A549 (cell line): ENCODE data around the gene HAO2. TPM values are rescaled to one million over a fixed set of nuclear protein-coding genes. Genes with fewer than 3 reads are reported as not detected.

Source experiments
- ATAC-seq, 2 experiments: fragments of 200-7000 bp in 1 of 2; fragments of >200 bp in 1 of 2; cut with Nextera tagmentation in 1 of 2; cut with Tn5 transposase in 1 of 2; 3 replicates each; pipeline versions ENCODE4 v1.8.0 to v1.9.1; 2018 to 2020; ENCODE audit warnings: mild to moderate bottlenecking in 1 of 2, moderate library complexity in 1 of 2
- CTCF ChIA-PET: fragments of 300-600 bp; sonication (Branson Sonifier 250); formaldehyde crosslinking; extraction: SDS; loops from one replicate; lab custom pipeline; 2021; ENCODE audit warnings: antibody characterized with exemption, inconsistent platforms; lab: Yijun Ruan, JAX
- POLR2A ChIA-PET: fragments of 350-600 bp; formaldehyde crosslinking; extraction: SDS; loops from one replicate; lab custom pipeline; 2021; ENCODE audit warnings: antibody characterized with exemption, inconsistent platforms; lab: Yijun Ruan, JAX
- DNase-seq, 2 experiments: peaks; one replicate each; pipeline versions ENCODE4 v3.0.0 to v3.0.0-alpha.2; 2011 to 2016; ENCODE audit warnings: low read depth in 1 of 2, low spot score in 1 of 2
- FAIRE-seq: peaks from 2 replicates; lab custom pipeline; 2011; peaks lifted over from hg19 to GRCh38; lab: Jason Lieb, UNC
- H3K27ac ChIP-seq, 2 experiments: fragments of >200 bp; sonication (Bioruptor Twin); formaldehyde crosslinking; 3 replicates each; pipeline ENCODE4 v1.5.1; 2016 to 2017
- H3K4me1 ChIP-seq: fragments of >200 bp; sonication (Bioruptor Twin); formaldehyde crosslinking; 3 replicates; pipeline ENCODE4 v1.6.1; 2016
- H3K4me2 ChIP-seq: fragments of >200 bp; sonication (Bioruptor Twin); formaldehyde crosslinking; 3 replicates; pipeline ENCODE4 v1.6.1; 2016
- H3K4me3 ChIP-seq: fragments of >200 bp; sonication (Bioruptor Twin); formaldehyde crosslinking; 3 replicates; pipeline ENCODE4 v1.5.1; 2016
- H3K9me3 ChIP-seq: fragments of >200 bp; sonication (Bioruptor Twin); formaldehyde crosslinking; 3 replicates; pipeline ENCODE4 v1.6.1; 2016
- ATOH8 ChIP-seq: fragments of 250-450 bp; sonication (Bioruptor Pico); IDR thresholded peaks from 2 replicates; pipeline ENCODE4 v1.5.0; 2020; ENCODE audit warnings: low read depth, mild to moderate bottlenecking, moderate library complexity
- BCL3 ChIP-seq: fragments of >200 bp; sonication (Bioruptor Twin); formaldehyde crosslinking; IDR thresholded peaks from 3 replicates; pipeline ENCODE4 v1.6.1; 2016
- BHLHE40 ChIP-seq: IDR thresholded peaks from 2 replicates; pipeline ENCODE4 v1.6.1; 2012; ENCODE audit warnings: low read depth, low read length, inconsistent platforms
- CTCF ChIP-seq: fragments of >200 bp; sonication (Bioruptor Twin); formaldehyde crosslinking; IDR thresholded peaks from 3 replicates; pipeline ENCODE4 v1.5.1; 2016
- EHF ChIP-seq: fragments of 250-450 bp; sonication (Bioruptor Pico); IDR thresholded peaks from 2 replicates; pipeline ENCODE4 v1.5.0; 2020; ENCODE audit warnings: mild to moderate bottlenecking
- EHMT2 ChIP-seq: fragments of 200-600 bp; sonication (generic); IDR thresholded peaks from 2 replicates; pipeline ENCODE4 v1.6.1; 2016; ENCODE audit warnings: antibody characterized with exemption, low read depth, mild to moderate bottlenecking, moderate library complexity
- ELK1 ChIP-seq: fragments of 150-350 bp; IDR thresholded peaks from 2 replicates; pipeline ENCODE4 v1.6.1; 2014; ENCODE audit warnings: low read depth, mild to moderate bottlenecking, low read length
- EP300 ChIP-seq, 2 experiments: fragments of >200 bp; sonication (Bioruptor Twin); formaldehyde crosslinking; IDR thresholded peaks; 2 replicates in 1 of 2; 3 replicates in 1 of 2; pipeline ENCODE4 v1.6.1; 2016 to 2017
- ESRRA ChIP-seq: fragments of 150-350 bp; IDR thresholded peaks from 2 replicates; pipeline ENCODE4 v1.6.1; 2014; ENCODE audit warnings: mild to moderate bottlenecking, low read length, borderline replicate concordance
- FOSB ChIP-seq: fragments of 250-450 bp; sonication (Bioruptor Pico); IDR thresholded peaks from 2 replicates; pipeline ENCODE4 v1.5.0; 2020; ENCODE audit warnings: mild to moderate bottlenecking, moderate library complexity
- FOSL2 ChIP-seq, 2 experiments: fragments of 450-650 bp in 1 of 2; fragments of >200 bp in 1 of 2; sonication (Bioruptor Twin) in 1 of 2; formaldehyde crosslinking; IDR thresholded peaks; 2 replicates each; pipeline versions ENCODE4 v1.5.0 to v1.6.1; 2016 to 2020; ENCODE audit warnings: mild to moderate bottlenecking in 1 of 2, moderate library complexity in 1 of 2
- GATA3 ChIP-seq: IDR thresholded peaks from 2 replicates; pipeline ENCODE4 v1.6.1; 2012; ENCODE audit warnings: borderline replicate concordance
- HDAC2 ChIP-seq: fragments of 200-600 bp; sonication (generic); IDR thresholded peaks from 2 replicates; pipeline ENCODE4 v1.6.1; 2016
- HOXA7 ChIP-seq: fragments of 250-450 bp; sonication (Bioruptor Pico); IDR thresholded peaks from 2 replicates; pipeline ENCODE4 v1.5.0; 2020; ENCODE audit warnings: mild to moderate bottlenecking, moderate library complexity
- JUN ChIP-seq, 2 experiments: fragments of >200 bp; sonication (Bioruptor Twin); formaldehyde crosslinking; IDR thresholded peaks; 2 replicates in 1 of 2; 3 replicates in 1 of 2; pipeline ENCODE4 v1.6.1; 2016 to 2017
- JUNB ChIP-seq: fragments of >200 bp; sonication (Bioruptor Twin); formaldehyde crosslinking; IDR thresholded peaks from 2 replicates; pipeline ENCODE4 v1.6.1; 2016
- MAZ ChIP-seq: fragments of 150-350 bp; IDR thresholded peaks from 2 replicates; pipeline ENCODE4 v1.6.1; 2014; ENCODE audit warnings: antibody characterized with exemption, low read depth, low read length, borderline replicate concordance
- NPAS2 ChIP-seq: fragments of 250-450 bp; sonication (Bioruptor Pico); IDR thresholded peaks from 2 replicates; pipeline ENCODE4 v1.8.0; 2022; ENCODE audit warnings: mild to moderate bottlenecking, moderate library complexity, borderline replicate concordance
- POLR2A ChIP-seq: IDR thresholded peaks from 2 replicates; pipeline ENCODE4 v1.6.1; 2012; ENCODE audit warnings: mild to moderate bottlenecking, low read length
- RAD21 ChIP-seq, 2 experiments: fragments of >200 bp in 1 of 2; sonication (Bioruptor Twin) in 1 of 2; formaldehyde crosslinking in 1 of 2; IDR thresholded peaks in 1 of 2; conservative IDR thresholded peaks in 1 of 2; 2 replicates in 1 of 2; 3 replicates in 1 of 2; pipeline ENCODE4 v1.6.1; 2012 to 2018; ENCODE audit warnings: inconsistent platforms in 1 of 2
- REST ChIP-seq: fragments of 200-600 bp; sonication (generic); IDR thresholded peaks from 2 replicates; pipeline ENCODE4 v1.6.1; 2016; ENCODE audit warnings: antibody characterized with exemption, mild to moderate bottlenecking, moderate library complexity
- RNF2 ChIP-seq: fragments of 200-600 bp; sonication (generic); IDR thresholded peaks from 2 replicates; pipeline ENCODE4 v1.6.1; 2016; ENCODE audit warnings: low read depth, mild to moderate bottlenecking, antibody characterized with exemption, moderate library complexity, borderline replicate concordance
- TFCP2L1 ChIP-seq: fragments of 250-450 bp; sonication (Bioruptor Pico); IDR thresholded peaks from 2 replicates; pipeline ENCODE4 v1.5.0; 2021; ENCODE audit warnings: mild to moderate bottlenecking
- TP53 ChIP-seq: fragments of 250-450 bp; sonication (Bioruptor Pico); IDR thresholded peaks from 2 replicates; pipeline ENCODE4 v1.5.0; 2021; ENCODE audit warnings: mild to moderate bottlenecking, moderate library complexity
- ZSCAN20 ChIP-seq: fragments of 250-450 bp; sonication (Bioruptor Pico); IDR thresholded peaks from 2 replicates; pipeline ENCODE4 v1.8.0; 2022; ENCODE audit warnings: mild to moderate bottlenecking, moderate library complexity
- WGBS: methylation state at CpG from one replicate; pipeline ENCODE4 v1.1.6; 2017; ENCODE audit errors: missing lambda C conversion rate; 5-methylcytosine and 5-hydroxymethylcytosine counted together
- polyA plus RNA-seq, 4 experiments: library from polyadenylated mRNA; depleted of rRNA in 3 of 4; stranded (reverse); fragments of >200 nt; fragmentation: RNase III in 1 of 4; extraction: RNeasy Plus Mini Kit Qiagen cat#74134 plus additional on column Dnase treatment in 1 of 4; gene quantifications; 2 replicates in 3 of 4; 3 replicates in 1 of 4; pipeline ENCODE4 v1.2.3, GENCODE V29; 2011 to 2017

HAO2 gene
- polyA plus RNA-seq, 2 of the 4 experiments (the other 2 are of a cell fraction): 0.05 to 0.10 TPM

- CTCF ChIA-PET: interaction anchor here (1.0 to 1.2 kb wide), 2 partner anchors 100 to 236 kb away, joined by 4 read pairs; no protein-coding TSS in a partner anchor
- 11% methylated on average over 1 of the region's 1 CpG for WGBS
- no peak for TF ChIP-seq ELK1
- no peak for TF ChIP-seq REST
- no peak for TF ChIP-seq POLR2A
- TF ChIP-seq BCL3: no peak
- no peak for TF ChIP-seq ATOH8 (CRISPR knock-in tag)
- no peak for TF ChIP-seq HOXA7 (CRISPR knock-in tag)
- TF ChIP-seq EHMT2: no peak
- TF ChIP-seq JUNB: no peak
- TF ChIP-seq GATA3: no peak
- no peak for TF ChIP-seq RAD21 (conservative IDR thresholded peaks at IDR 0.05 in 1 of 2, IDR thresholded peaks at IDR 0.05 in 1 of 2)
- no peak for TF ChIP-seq TFCP2L1 (CRISPR knock-in tag)
- TF ChIP-seq MAZ: no peak
- no peak for TF ChIP-seq EHF (CRISPR knock-in tag)
- no peak for TF ChIP-seq JUN (IDR thresholded peaks at IDR 0.05)
- Histone ChIP-seq H3K4me1 (peaks cover 23% of the 10 kb centered on the region), H3K27ac (peak overlapping the region; percentile 38 to 62; a peak in 4 of 6 replicates), H3K4me3 (no peak overlapping the region), H3K9me3 (no peaks in the 10 kb centered on the region), H3K4me2 (no peak overlapping the region; the same call in 1 of the 3 replicates)
- ATAC-seq (no peak), FAIRE-seq (no peak), DNase-seq (no peak)
- POLR2A ChIA-PET: no interaction called here
Observed at GRCh38 chr1:119375366-119375765, 6.8 kb downstream of the HAO2 start.

GRCh38 chr1:119376594-119376993 lies 8.0 kb downstream of the HAO2 start:
- Histone ChIP-seq H3K27ac (no peak overlapping the region), H3K9me3 (no peaks in the 10 kb centered on the region), H3K4me3 (no peak overlapping the region), H3K4me1 (peaks cover 23% of the 10 kb centered on the region), H3K4me2 (no peak overlapping the region)
- FAIRE-seq: no peak
- CTCF ChIA-PET: no interaction called here
- WGBS: 33% methylated on average over 1 of the region's 1 CpG
- no peak for DNase-seq
- ATAC-seq: no peak
- POLR2A ChIA-PET: no interaction called here
- TF ChIP-seq REST (no peak), ZSCAN20 (no peak), ESRRA (no peak), FOSB (CRISPR knock-in tag) (no peak), HDAC2 (no peak), TP53 (CRISPR knock-in tag) (no peak), JUNB (no peak), EP300 (IDR thresholded peaks at IDR 0.05) (no peak), RNF2 (no peak), EHF (CRISPR knock-in tag) (no peak), BHLHE40 (no peak), FOSL2 (IDR thresholded peaks at IDR 0.05) (no peak), FOSL2 (CRISPR knock-in tag; IDR thresholded peaks at IDR 0.05) (no peak), CTCF (no peak), NPAS2 (CRISPR knock-in tag) (no peak), RAD21 (conservative IDR thresholded peaks at IDR 0.05 in 1 of 2, IDR thresholded peaks at IDR 0.05 in 1 of 2) (no peak)
